KBM-7 (cell line): ENCODE data around the gene WDFY2.

Source experiments
- DNase-seq: peaks from one replicate; pipeline ENCODE4 v3.0.0-alpha.2; 2015
- in situ Hi-C: fragments of 300-500 bp; cut with MboI; formaldehyde crosslinking; loops from 2 replicates; pipeline ENCODE4 v1.14.3; 2020; ENCODE audit warnings: low sequenced_read_pairs, low pct_unique_long_range_greater_than_20kb, mixed read lengths

Gene WDFY2

DNA sequence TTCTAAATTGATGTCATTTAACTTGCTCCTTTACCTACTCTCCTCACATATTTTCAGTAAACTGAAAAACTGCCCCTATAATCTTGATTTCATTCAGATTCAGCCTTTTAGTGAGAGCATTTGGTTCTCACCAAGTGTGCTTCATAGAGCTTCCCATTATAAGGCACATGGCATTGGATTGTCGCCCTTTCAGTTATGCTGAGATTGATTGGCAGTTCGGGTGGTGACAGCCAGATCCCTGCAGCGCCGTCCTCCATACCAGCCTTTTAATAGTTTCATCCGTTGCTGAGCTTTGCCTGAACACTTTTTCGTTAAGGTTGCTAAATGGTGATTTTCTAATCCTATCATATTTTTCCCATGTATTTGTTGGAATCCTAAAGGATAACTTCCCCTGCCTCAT lies 139.3 kb downstream of the WDFY2 start:
- in situ Hi-C loops = no loop called here
- DNase-seq = no peak

DNA sequence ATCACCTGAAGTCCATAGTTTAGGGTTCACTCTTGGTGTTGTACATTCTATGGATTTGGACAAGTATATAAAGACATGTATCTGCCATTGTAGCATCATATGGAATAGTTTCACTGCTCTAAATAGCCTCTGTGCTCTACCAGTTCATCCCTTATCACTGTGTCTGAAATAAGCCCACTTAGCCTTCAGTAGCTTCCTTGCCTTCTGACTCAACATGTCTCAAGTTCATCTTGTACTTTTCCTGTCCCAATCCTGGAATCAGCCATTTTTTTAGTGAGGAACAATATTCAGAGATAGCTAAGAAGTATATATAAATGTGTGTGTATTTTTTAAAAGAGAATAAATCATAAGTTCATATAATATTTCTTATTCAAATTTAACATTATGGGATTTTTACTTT lies 140.5 kb downstream of the WDFY2 start:
- no peak for DNase-seq
- in situ Hi-C loops = no loop called here

DNA sequence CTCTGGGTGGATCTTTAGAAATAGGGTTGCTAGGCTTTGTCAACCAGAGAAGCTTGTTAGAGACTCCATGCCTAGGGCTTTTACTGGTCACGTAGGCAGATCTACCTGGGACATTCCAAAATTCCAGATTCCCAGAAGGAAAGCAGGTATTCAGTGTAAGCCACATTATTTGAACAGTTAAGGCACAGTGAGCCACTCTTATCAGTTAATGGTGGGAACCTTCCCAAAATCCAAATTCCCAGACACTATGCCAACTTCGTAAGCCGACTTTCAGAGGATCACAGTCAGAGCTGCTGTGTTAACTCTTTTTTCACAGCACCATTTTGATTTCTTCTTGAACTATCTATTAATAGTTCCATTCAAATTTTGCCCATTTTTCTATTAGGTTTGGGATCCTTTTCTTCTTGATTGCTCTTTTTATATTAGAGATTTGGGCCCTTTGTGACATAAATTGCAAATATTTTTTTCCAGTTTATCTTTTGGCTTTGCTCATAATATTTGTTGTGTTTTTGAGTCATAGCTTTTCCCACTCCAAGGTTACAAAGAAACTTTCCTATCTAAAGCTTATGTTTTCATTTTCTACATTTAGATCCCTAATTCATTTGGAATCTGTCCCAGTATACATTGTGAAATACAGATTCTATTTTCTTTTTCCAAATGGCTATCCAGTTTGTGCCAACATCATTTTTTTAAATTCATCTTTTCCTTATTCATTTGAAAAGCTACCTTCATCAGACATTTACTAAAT lies 142.4 kb downstream of the WDFY2 start:
- no peak for DNase-seq
- in situ Hi-C loops = no loop called here

DNA sequence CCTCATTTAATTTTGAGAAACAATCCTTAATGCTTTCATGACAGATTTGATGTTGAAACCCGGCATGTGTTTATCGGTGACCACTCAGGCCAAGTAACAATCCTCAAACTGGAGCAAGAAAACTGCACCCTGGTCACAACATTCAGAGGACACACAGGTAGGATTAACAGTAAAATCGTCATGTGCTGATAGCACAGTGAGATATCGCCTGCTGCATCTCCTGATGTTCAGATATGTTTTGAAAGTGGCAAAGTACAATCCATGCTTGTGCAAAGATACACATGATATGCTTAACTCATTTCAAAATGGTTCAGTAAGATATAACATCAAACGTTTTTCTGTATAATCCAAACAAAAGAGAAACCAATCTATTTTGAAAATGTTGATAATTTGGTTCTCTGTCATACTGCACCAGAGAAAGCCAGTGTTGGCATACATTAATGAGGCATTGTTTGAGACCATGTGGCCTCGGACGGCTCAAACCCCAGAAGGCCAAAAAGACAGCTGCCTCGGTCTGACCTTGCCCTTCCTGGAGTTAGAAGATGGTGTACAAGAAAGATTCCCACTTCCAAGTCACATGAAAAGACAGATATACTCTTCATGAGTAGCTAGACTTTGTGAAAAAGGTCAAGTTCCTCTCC lies 143.5 kb downstream of the WDFY2 start:
- in situ Hi-C loops = no loop called here
- DNase-seq = no peak

DNA sequence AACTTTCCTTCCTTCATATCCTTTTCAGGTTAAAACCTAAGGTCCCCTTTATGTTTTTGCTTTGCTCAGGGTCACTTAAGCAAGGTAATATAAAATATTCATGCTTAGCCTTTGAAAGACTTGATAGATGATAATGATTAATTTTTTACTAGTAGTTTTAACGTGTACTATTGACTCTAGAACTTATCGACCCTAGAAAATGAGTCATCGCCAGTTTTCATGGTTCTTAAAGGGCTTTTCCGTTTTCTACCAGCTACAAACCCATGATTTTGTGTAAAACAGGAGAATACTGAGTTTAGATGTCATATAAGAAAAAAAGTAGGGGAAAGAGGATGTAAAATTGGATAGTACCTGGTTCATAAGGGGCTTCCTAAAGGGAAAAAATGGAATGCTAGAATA lies 144.0 kb downstream of the WDFY2 start:
- DNase-seq = no peak
- in situ Hi-C loops = no loop called here

DNA sequence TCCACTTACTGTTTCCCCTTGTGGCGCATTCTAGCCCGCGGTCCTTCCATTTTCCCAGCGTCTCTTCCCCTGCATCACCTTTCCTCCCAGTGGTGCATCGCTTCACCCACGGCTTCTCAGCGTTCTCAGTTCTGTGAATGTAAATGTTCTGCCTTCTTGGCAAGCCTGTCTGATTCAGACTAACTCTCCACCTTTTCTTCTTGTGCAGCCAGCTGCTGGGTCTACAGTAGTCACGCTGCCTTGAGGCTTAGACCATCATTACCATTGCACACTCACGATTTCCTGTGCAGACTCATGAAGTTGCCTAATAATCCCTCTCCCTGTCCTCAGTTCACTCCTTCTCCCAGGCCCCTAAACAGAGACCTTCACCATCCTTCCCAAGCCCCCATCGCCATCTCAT lies 144.7 kb downstream of the WDFY2 start:
- DNase-seq = no peak
- in situ Hi-C loops = no loop called here

DNA sequence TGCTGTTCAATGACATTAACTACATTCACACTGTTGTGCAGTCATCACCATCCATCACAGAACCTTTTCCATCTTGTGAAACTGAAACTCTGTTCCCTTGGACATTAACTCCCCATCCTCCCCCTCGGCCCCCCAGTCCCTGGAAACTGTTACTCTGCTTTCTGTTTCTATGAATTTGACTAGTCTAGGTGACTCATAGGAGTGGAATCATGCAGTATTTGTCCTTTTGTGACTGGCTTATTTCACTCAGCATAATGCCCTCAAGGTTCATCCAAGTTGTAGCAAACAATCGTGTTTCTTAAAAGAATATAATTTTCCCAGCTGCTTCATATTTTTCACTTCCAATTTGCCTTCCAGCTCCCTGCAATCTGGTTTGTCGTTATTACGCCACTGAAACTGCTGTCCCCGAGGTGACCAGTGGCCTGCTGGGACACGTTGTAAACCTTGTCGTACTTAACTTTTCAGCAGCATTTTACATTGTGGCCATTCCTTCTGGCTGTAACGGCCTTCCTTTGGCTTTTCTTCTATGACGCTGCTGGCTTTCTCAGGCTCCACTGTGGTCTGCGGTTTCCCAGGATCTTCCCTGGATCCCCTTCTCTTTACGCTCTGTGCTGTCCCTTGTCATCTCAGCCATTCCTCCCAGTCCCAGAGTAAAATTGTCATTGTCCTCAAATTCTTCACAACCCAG lies 145.7 kb downstream of the WDFY2 start:
- in situ Hi-C loops = no loop called here
- DNase-seq = no peak

DNA sequence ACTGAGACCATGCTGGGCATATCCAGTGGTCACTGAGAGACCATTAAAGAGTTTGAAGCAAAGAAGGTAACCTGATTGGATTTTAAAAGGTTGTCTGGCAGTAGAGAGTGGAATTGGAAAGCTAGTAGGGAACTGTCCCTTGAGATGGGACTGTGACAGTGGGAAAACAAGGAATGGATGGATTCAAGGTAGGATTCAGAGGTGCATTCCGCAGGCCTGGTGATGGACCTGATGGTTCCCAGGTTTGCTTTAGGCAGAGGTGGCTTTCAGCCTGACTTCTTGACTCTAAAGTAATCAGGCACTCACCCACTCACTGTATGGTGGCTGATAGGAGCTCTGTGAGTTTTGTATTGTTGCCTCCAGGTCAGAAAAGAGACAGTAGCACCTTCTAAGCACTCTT lies 146.7 kb downstream of the WDFY2 start:
- no peak for DNase-seq
- in situ Hi-C loops = no loop called here

DNA sequence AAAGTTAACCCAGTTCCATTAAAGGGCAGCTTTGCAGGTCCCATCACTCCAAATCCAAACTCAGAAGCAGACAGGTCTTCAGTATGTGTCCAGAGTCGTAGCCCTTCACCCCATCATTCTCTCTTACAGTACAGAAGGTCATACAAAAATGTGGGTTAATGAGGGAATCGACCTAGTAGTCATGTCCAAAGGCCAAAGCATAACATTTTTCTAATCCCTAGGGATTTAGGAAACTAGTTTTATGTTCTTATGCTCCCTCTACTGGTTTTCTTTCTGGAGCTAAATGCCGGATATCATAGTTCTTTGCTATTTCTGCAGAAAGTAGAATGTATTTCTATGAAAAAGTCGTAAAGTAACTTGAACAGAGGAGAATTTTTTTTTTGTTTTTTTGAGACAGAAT lies 147.5 kb downstream of the WDFY2 start:
- in situ Hi-C loops = no loop called here
- no peak for DNase-seq

DNA sequence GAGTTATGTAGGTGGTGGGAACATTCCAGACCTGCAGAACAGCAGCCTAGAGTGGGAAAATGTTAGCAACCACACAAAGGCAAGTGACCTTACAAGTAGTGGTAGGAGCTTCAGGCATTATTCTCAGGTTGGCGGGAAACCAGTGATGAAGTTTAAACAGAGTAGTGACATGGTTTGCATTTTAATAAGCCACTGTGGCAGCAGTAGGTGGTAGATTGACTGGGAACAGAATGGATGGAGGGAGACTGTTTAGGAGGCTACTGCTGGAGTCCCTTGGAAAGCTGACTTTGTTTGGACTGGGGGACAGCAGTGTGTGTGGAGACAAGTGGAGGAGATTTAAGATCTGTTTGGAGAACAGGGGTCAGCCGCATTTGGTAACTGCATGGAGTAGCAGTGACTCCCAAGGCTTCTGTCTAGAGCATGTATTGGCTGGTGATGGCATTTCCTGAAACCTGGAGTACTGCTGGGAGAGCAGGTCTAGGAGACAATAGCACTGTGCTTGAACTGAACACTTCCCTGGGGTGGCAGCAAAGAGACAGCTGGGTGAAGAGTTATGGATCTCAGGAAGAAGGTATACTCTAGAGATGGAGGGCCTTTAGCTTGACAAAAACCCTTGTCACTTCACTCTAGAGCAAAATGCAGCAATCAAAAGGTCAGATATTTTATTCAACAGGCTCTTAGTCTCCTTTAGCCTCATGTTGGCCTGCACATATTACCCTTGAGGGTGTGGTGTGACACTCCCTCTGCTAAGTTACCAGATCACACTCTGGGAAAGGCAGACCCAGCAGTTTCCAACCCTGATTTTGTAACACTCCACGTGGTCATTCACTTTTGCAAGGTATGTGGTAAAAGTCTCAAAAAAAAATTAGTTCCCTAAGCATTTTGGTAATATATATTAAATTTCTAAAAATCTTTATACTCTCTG lies 149.4 kb downstream of the WDFY2 start:
- in situ Hi-C loops = no loop called here
- DNase-seq = no peak

DNA sequence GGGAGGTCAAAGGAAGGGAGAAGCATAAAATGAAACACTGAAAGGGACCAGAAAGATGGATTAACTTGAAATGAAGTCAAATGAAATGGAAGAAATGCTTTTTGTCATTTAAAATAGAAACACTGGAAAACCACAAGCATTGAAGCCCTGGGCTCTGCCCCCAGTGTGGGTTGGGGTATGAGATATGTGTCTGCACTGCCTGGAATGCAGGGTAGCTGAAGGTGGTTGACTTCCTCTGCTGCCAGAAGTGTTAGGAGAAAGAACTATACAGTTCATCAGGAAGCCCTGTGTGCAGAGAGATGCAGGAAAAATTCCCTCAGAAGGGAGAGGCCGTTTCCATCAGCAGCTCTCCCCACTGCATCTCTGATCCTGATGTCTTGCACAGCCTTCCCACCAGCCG lies 150.5 kb downstream of the WDFY2 start:
- in situ Hi-C loops = no loop called here
- DNase-seq = no peak

DNA sequence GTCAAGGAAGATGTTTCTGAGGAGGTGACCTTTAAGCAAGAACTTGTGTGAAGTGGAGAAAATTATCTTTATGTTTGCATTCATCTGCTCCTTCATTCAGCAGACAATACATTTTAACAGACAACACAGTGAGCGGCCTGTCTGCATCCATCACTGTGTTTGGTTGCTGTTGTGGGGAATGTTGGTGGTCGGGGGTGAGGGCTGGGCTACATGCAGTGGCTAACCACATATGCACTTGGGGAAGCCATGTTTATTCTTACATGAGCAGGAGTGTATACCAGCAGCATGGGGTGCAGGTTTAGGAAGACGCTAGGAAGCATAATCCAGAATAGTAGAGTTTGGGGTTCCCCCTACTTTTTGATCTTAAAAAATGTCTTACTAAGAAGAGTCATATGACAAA lies 153.3 kb downstream of the WDFY2 start:
- DNase-seq = no peak
- in situ Hi-C loops = no loop called here

DNA sequence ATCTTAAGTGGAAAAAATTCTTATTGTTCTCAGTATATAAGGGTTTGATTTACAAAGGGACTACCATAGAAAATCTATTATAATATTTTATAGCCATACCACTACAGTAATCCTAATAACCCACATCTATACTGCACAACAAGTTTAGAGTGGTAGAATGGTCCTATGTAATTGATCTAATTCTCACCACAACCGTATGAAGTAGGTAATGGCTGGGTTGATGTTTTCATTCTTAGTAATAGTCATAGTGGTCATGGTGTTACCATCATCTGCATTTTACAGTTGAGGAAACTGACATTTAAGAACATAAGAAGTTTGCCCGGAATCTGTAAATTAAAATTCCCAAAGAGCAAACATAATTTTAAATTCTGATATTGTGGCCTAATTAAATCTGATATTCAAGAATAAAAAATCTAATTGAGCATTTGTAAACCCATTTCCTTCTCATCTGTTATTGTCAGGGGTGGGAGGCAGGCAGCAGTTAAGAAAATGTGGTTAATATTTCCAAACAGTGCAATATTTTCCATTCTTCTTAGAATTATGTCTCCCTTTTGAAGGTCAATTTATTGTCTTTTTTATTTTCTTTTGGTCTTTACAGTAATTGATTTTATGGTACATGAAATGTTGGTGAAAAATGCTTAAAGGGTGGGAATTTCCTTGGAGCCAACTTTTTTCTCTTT lies 154.1 kb downstream of the WDFY2 start:
- no peak for DNase-seq
- in situ Hi-C loops = no loop called here

DNA sequence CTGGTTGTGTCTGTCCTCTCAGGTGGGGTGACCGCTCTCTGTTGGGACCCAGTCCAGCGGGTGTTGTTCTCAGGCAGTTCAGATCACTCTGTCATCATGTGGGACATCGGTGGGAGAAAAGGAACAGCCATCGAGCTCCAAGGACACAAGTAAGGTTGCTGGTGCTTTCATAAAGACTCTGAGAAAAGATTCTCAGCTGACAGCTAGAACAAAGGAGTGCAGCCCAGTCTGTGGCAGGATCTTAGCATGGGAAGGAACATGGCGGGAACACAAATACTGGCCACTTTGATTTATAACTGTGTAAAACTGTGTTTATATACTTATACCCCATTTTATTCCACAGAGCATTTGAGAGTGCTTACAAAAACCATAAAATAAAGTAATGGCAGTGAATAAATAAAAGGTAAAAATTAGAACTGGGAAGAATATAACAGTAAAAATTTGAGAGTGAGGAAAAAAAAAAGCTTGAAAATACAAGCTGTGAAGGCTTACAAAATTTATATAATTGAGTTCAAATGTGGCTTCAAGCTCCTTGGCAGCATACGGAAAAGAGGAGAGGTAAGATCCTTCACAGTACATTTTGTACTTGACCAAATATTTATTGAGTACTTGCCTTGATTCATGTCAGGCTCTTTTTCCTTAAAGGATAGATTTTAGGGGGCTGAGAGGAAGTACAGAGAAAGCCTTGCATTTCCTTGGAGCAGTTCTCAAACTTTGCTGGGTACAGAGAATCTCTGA lies 154.9 kb downstream of the WDFY2 start:
- in situ Hi-C loops = no loop called here
- DNase-seq = no peak

DNA sequence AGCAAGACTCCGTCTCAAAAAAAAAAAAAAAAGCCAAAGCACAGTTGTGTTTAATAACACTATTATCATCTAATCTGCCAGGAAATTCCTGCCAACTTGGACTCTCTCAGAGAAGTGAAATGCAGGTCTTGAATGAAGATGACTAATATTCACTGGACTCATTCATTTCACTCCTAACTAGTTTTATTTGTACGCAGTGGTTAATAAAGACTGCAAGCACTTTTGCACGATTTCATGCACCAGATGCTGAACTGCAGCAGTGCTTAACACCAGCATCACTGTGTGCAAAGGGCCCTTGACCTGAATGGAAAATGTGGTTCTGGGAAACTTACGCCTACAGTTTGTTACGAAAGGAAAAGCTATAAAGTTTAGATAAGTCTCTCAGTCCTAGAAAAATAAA lies 156.4 kb downstream of the WDFY2 start:
- in situ Hi-C loops = no loop called here
- no peak for DNase-seq

DNA sequence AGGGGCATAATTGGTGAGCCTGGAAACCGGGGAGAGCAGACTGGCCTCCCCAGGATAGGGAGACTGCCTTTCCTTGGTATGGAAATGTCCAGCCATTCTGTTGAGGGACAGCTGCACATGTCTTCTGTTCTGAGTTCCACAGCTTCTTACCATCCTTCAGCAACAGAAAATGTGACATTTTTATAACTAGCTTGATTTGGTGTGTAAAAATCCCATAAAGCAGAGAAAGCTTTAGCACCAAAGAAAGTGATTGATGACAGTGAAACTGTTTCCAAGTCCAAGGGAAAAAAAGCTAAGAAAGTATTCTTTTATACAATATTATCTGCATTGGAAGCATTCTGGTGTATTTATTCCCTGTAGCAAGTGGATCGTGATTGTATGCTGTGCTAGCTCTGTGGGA lies 157.8 kb downstream of the WDFY2 start:
- no peak for DNase-seq
- in situ Hi-C loops = no loop called here

DNA sequence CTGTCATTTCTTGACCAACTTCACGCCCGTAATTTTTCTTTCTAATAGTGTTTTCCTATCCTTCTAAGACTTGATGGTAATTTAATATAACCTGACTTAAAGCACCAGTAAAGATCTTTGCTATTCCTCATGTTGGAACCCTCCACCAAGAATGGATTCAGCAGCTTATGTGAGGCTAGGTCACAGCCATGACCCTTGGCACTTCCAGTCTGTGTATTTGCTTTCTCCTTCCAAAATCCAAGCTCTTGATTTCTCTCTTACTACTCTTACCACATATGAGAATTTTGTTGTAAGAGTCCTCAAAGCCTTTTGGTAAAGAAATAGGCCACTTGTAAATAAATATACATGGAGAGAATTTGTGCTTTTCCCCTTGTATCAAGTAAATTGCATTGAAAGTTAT lies 158.3 kb downstream of the WDFY2 start:
- in situ Hi-C loops = no loop called here
- no peak for DNase-seq

DNA sequence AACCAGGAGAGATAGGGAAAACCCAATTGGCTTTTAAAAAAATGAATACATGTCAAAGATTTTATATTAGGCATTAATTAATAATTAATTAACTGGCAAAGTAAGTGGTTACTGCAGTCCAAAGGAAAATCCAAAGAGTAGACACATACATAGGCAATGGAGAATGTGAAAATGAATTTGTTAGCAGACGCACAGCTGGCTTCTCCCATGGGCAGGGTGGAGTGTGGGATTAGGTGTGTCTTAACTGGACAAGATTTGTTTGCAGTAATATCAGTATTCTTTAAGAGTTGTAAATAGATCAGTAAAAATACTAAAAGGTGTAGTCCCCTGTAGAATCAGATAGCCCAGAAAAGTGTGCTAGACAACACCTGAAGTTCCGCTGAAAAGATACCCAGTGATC lies 161.0 kb downstream of the WDFY2 start:
- in situ Hi-C loops = no loop called here
- DNase-seq = no peak
